Measurements from ENCODE around the gene HCN2. TPM values are rescaled to one million over a fixed set of nuclear protein-coding genes. Genes with fewer than 3 reads are reported as not detected.

HCN2 gene
- polyA plus RNA-seq, 1 of the 3 experiments (the other 2 are of a cell fraction), result 5.6 TPM

DNA sequence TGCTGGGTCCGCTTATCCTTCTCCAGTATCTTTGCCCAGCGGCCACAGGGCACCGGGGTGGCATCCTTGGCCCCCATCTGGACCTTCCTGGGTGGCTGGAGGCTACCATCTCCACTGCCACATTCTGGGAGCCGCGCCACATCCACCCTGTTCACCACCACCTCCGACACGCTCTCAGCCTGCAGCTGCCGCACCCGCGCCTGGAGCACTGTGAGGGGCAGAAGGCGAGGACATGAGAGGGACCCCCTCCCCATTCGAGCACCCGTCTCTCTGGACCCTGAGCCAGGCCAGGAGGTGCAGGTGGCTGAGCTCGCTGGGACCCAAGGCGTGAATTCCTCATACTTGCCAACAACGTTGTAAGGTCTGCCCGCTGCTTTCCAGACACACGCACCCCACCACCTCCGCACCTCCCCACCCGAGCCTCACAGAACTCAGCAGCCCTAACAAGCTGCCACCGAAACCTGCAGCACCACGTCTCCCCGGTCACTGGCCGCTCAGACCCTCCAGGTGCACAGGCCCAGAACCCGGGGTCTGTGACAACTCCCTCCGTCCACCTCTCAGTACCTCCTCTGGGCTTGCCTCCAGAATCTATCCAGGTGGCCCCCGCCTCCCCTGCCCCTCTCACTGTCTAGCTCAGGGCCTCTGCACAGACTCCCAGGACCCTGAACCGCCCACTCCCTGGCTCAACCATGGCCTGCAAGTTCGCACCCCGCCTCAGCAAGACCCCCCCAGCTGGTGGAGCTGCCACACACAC lies 40.5 kb downstream of the HCN2 start:
- no peaks in the 10 kb centered on the region for H3K9me2 ChIP-seq
- no peaks in the 10 kb centered on the region for H3F3A ChIP-seq (replicated peaks; ENCODE audit: insufficient read depth)
- CTCF ChIA-PET, result interaction anchor here (1.3 to 3.8 kb wide), 5 partner anchors 10 to 104 kb away, joined by 3 to 24 read pairs (median 5); no protein-coding TSS in a partner anchor
- H3K79me2 ChIP-seq (ENCODE audit: insufficient read depth), result peaks cover 34% of the 10 kb centered on the region
- no peak for DNase-seq
- H3K4me1 ChIP-seq (ENCODE audit: control insufficient read depth in 1 of 2, insufficient read depth in 2 of 2, low read depth in 1 of 2, low read length in 1 of 2), result peaks cover 4 to 22% of the 10 kb centered on the region in 2 experiments; a peak in 3 of 4 replicates
- H3K4me2 ChIP-seq, result no peak overlapping the region
- no peak overlapping the region for H2AFZ ChIP-seq (ENCODE audit: low read depth)
- H4K20me1 ChIP-seq (ENCODE audit: insufficient read depth), result no peaks in the 10 kb centered on the region
- POLR2A ChIA-PET, result no interaction called here
- H3K4me3 ChIP-seq (ENCODE audit: low read depth in 2 of 2, low read length in 1 of 2), result no peak overlapping the region
- H3K36me3 ChIP-seq (replicated peaks in 1 of 2; ENCODE audit: control insufficient read depth in 1 of 2, insufficient read depth in 2 of 2, low read length in 1 of 2), result peaks cover 5 to 8% of the 10 kb centered on the region in 2 experiments
- no peak overlapping the region for H3K9ac ChIP-seq
- 91% methylated on average over 23 of the region's 30 CpGs for WGBS (ENCODE audit: low lambda C conversion rate)
- no peaks in the 10 kb centered on the region for H3K27me3 ChIP-seq (ENCODE audit: insufficient read depth)
- H3K9me3 ChIP-seq, result no peaks in the 10 kb centered on the region
- TF ChIP-seq RFX5 (IDR thresholded peaks at IDR 0.05; ENCODE audit: low read length), result no peak
- no peak for TF ChIP-seq GATA2 (CRISPR knock-in tag; IDR thresholded peaks at IDR 0.05)
- no peak for TF ChIP-seq PBX3 (IDR thresholded peaks at IDR 0.05)
- TF ChIP-seq FOSL2 (IDR thresholded peaks at IDR 0.05; ENCODE audit: borderline replicate concordance, low read depth), result no peak
- TF ChIP-seq GABPA (IDR thresholded peaks at IDR 0.05; ENCODE audit: low read depth), result no peak
- no peak for TF ChIP-seq SIN3A (IDR thresholded peaks at IDR 0.05; ENCODE audit: borderline replicate concordance, low read depth, low read length)
- TF ChIP-seq YY1 (IDR thresholded peaks at IDR 0.05; ENCODE audit: low read depth), result no peak
- TF ChIP-seq RCOR1 (IDR thresholded peaks at IDR 0.05; ENCODE audit: low read length), result no peak
- TF ChIP-seq EP300 (IDR thresholded peaks at IDR 0.05; ENCODE audit: borderline replicate concordance in 1 of 2, low read depth in 1 of 2, low read length in 1 of 2), result no peak
- no peak for TF ChIP-seq USF2 (IDR thresholded peaks at IDR 0.05; ENCODE audit: borderline replicate concordance, low read depth, low read length)
- TF ChIP-seq RAD21 (IDR thresholded peaks at IDR 0.05; ENCODE audit: low read length), result no peak
- H3K27ac ChIP-seq (ENCODE audit: low read depth in 2 of 2, low read length in 1 of 2), result peak overlapping the region in 1 of 2 experiments; percentile 51; a peak in 2 of 4 replicates

GRCh38 chr19:632579-633067 lies 42.9 kb downstream of the HCN2 start:
- TF ChIP-seq TEAD4 (IDR thresholded peaks at IDR 0.05; ENCODE audit: borderline replicate concordance, insufficient read depth), result no peak
- peak; percentile 49; the same call in 1 of the 2 replicates for TF ChIP-seq MAX (IDR thresholded peaks at IDR 0.05; ENCODE audit: low read depth)
- peak; percentile 68 for DNase-seq
- ChIA-PET POLR2A (no interaction called here), CTCF (interaction anchor here (0.6 to 1.0 kb wide), 2 partner anchors 27 to 48 kb away, joined by 3 to 6 read pairs; no protein-coding TSS in a partner anchor)
- Histone ChIP-seq H3K9me3 (no peaks in the 10 kb centered on the region), H4K20me1 (ENCODE audit: insufficient read depth) (no peaks in the 10 kb centered on the region), H3K4me2 (peak overlapping the region; percentile 100), H3K36me3 (replicated peaks in 1 of 2; ENCODE audit: control insufficient read depth in 1 of 2, insufficient read depth in 2 of 2, low read length in 1 of 2) (peaks cover 3 to 8% of the 10 kb centered on the region in 2 experiments), H3K79me2 (ENCODE audit: insufficient read depth) (peaks cover 31% of the 10 kb centered on the region), H2AFZ (ENCODE audit: low read depth) (peak overlapping the region; percentile 86), H3F3A (replicated peaks; ENCODE audit: insufficient read depth) (no peaks in the 10 kb centered on the region), H3K9ac (peak overlapping the region; percentile 80), H3K27me3 (ENCODE audit: insufficient read depth) (no peaks in the 10 kb centered on the region), H3K4me3 (ENCODE audit: low read depth in 2 of 2, low read length in 1 of 2) (peak overlapping the region; percentile 75 to 93), H3K4me1 (ENCODE audit: control insufficient read depth in 1 of 2, insufficient read depth in 2 of 2, low read depth in 1 of 2, low read length in 1 of 2) (peaks cover 4 to 22% of the 10 kb centered on the region in 2 experiments; a peak in 3 of 4 replicates), H3K9me2 (no peaks in the 10 kb centered on the region), H3K27ac (ENCODE audit: low read depth in 2 of 2, low read length in 1 of 2) (peak overlapping the region; percentile 45 to 64; a peak in 3 of 4 replicates)
- 0% methylated on average over 11 of the region's 35 CpGs for WGBS (ENCODE audit: low lambda C conversion rate)
